Stimulated activated CD8-positive, alpha-beta memory T cell treated with anti-CD3 and anti-CD28 coated beads, Interleukin-12 subunit alpha, Interleukin-12 subunit beta, amount 100 ng/mL, for 24 hours (primary cell): Measurements from ENCODE around the gene HABP2.

Experiments used
- DNase-seq: peaks from one replicate; pipeline ENCODE4 v3.0.0-alpha.2; 2020; ENCODE audit errors: extremely low read depth

The HABP2 gene

DNA sequence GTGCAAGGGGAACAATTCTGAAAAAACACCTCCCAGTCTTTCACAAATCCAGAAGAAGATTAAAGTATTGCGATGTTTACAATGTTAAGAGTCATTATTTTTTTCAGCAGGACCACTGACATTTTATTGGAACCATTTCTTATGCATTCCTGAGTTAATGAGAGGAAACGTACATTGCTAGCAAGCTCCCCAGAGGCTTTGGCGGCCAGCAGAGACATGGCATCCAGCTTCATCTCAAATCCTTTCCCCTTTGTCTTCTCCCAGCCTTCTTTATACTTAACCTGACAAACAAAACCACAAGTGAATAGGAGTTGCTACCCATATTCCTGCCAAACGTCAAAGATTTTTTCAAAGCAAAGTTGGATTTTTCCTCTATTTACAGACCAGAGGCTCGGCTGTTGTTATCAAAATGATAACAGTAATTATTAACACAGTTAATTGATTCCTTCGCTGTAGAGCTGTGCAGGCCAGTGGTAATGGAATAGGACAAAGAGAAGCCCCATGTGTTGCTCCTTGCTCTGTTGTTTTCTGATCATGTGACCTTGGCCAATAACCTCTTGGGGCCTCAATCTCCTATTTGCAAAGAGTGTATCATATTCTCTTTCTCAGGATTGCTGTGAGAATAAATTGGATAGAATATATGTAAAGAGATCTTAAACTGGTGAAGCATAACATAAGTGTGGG lies 79.0 kb downstream of the HABP2 start:
- DNase-seq = no peak
